ENCODE results near the gene OR8K5. TPM values are rescaled to one million over a fixed set of nuclear protein-coding genes. Genes with fewer than 3 reads are reported as not detected.

The OR8K5 gene, protein sequence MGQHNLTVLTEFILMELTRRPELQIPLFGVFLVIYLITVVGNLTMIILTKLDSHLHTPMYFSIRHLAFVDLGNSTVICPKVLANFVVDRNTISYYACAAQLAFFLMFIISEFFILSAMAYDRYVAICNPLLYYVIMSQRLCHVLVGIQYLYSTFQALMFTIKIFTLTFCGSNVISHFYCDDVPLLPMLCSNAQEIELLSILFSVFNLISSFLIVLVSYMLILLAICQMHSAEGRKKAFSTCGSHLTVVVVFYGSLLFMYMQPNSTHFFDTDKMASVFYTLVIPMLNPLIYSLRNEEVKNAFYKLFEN
- polyA plus RNA-seq (2011; rRNA removed) (not detected in 2 replicates), polyA minus RNA-seq (2011; rRNA and poly(A)+ RNA removed) (not detected in 2 replicates)

DNA sequence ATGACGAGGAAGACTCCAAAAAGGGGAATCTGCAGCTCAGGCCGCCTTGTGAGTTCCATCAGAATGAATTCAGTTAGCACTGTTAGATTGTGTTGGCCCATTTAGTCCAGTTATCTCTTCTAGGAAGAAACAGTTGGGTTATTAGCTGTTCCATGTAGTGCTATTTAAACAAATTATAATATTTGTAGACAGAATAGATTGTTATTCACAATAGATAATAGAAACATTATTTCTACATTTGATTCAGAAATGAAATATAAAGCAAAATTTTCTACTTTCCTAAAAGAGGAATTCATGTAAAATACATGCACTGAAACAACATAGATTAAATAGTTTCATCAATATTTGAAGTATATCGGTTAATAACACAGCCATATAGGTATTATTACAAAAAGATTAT, at the start of gene OR8K5:
Gene OR8K5, minus strand, starts transcription at position 101 of the 400 bp plus-strand sequence. Its CDS starts 0 bp downstream, at position 101.
- DNase-seq (ENCODE audit: low read depth, low spot score): no peak

GRCh38 chr11:56207790-56208189, 47.7 kb upstream of the OR8K5 start:
- no peak overlapping the region for H3K27ac ChIP-seq (ENCODE audit: low read depth, low read length)
- H3K27me3 ChIP-seq (ENCODE audit: control insufficient read depth, insufficient read depth, low read length): no peaks in the 10 kb centered on the region
- CTCF ChIA-PET: no interaction called here
- peaks cover 16% of the 10 kb centered on the region for H3K9me3 ChIP-seq (ENCODE audit: control insufficient read depth, insufficient read depth, low read length)
- no peak for DNase-seq (ENCODE audit: low read depth, low spot score)
- no peak overlapping the region for H3K4me3 ChIP-seq (ENCODE audit: low read depth, low read length)
- POLR2A ChIA-PET: no interaction called here
- TF ChIP-seq, protein P1, sequence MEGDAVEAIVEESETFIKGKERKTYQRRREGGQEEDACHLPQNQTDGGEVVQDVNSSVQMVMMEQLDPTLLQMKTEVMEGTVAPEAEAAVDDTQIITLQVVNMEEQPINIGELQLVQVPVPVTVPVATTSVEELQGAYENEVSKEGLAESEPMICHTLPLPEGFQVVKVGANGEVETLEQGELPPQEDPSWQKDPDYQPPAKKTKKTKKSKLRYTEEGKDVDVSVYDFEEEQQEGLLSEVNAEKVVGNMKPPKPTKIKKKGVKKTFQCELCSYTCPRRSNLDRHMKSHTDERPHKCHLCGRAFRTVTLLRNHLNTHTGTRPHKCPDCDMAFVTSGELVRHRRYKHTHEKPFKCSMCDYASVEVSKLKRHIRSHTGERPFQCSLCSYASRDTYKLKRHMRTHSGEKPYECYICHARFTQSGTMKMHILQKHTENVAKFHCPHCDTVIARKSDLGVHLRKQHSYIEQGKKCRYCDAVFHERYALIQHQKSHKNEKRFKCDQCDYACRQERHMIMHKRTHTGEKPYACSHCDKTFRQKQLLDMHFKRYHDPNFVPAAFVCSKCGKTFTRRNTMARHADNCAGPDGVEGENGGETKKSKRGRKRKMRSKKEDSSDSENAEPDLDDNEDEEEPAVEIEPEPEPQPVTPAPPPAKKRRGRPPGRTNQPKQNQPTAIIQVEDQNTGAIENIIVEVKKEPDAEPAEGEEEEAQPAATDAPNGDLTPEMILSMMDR (IDR thresholded peaks at IDR 0.05; ENCODE audit: low read depth, low read length): no peak

More for the DNA sequence above, at the start of gene OR8K5:
- Histone ChIP-seq H3K9me3 (ENCODE audit: control insufficient read depth, insufficient read depth, low read length) (peaks cover 7% of the 10 kb centered on the region), H3K27ac (ENCODE audit: low read depth, low read length) (no peak within 1 kb of the TSS), H3K4me3 (ENCODE audit: low read depth, low read length) (no peak within 1 kb of the TSS), H3K27me3 (ENCODE audit: control insufficient read depth, insufficient read depth, low read length) (no peaks in the 10 kb centered on the region)
- CTCF ChIA-PET: no interaction called here
- POLR2A ChIA-PET: no interaction called here
- TF ChIP-seq, protein P1 (IDR thresholded peaks at IDR 0.05; ENCODE audit: low read depth, low read length): no peak

GRCh38 chr11:56197367-56197766, 37.2 kb upstream of the OR8K5 start:
- Histone ChIP-seq H3K4me3 (ENCODE audit: low read depth, low read length) (no peak overlapping the region), H3K27ac (ENCODE audit: low read depth, low read length) (no peak overlapping the region), H3K9me3 (ENCODE audit: control insufficient read depth, insufficient read depth, low read length) (no peaks in the 10 kb centered on the region), H3K27me3 (ENCODE audit: control insufficient read depth, insufficient read depth, low read length) (no peaks in the 10 kb centered on the region)
- ChIA-PET POLR2A (no interaction called here), CTCF (no interaction called here)
- TF ChIP-seq, protein P1 (IDR thresholded peaks at IDR 0.05; ENCODE audit: low read depth, low read length): no peak
- no peak for DNase-seq (ENCODE audit: low read depth, low spot score)

GRCh38 chr11:56196705-56197104, 36.6 kb upstream of the OR8K5 start:
- CTCF ChIA-PET: no interaction called here
- Histone ChIP-seq H3K9me3 (ENCODE audit: control insufficient read depth, insufficient read depth, low read length) (no peaks in the 10 kb centered on the region), H3K27ac (ENCODE audit: low read depth, low read length) (no peak overlapping the region), H3K4me3 (ENCODE audit: low read depth, low read length) (no peak overlapping the region), H3K27me3 (ENCODE audit: control insufficient read depth, insufficient read depth, low read length) (no peaks in the 10 kb centered on the region)
- TF ChIP-seq, protein P1 (IDR thresholded peaks at IDR 0.05; ENCODE audit: low read depth, low read length): no peak
- no peak for DNase-seq (ENCODE audit: low read depth, low spot score)
- POLR2A ChIA-PET: no interaction called here

- TF ChIP-seq, protein P1 (IDR thresholded peaks at IDR 0.05; ENCODE audit: low read depth, low read length): no peak
- no peak overlapping the region for H3K4me3 ChIP-seq (ENCODE audit: low read depth, low read length)
- no peak for DNase-seq (ENCODE audit: low read depth, low spot score)
- CTCF ChIA-PET: no interaction called here
- peaks cover 3% of the 10 kb centered on the region; the same call in 1 of the 2 replicates for H3K9me3 ChIP-seq (ENCODE audit: control insufficient read depth, insufficient read depth, low read length)
- POLR2A ChIA-PET: no interaction called here
- H3K27ac ChIP-seq (ENCODE audit: low read depth, low read length): no peak overlapping the region
- no peaks in the 10 kb centered on the region for H3K27me3 ChIP-seq (ENCODE audit: control insufficient read depth, insufficient read depth, low read length)
Observed at GRCh38 chr11:56188602-56189001, 28.5 kb upstream of the OR8K5 start.

All from AG04450 (cell line).